Esophagus (tissue), 2 donors: Measurements from ENCODE around the gene PRKD1. TPM values are rescaled to one million over a fixed set of nuclear protein-coding genes. Genes with fewer than 3 reads are reported as not detected.

Source experiments
- H3K27ac ChIP-seq, 2 donors: one replicate each; pipeline ENCODE4 v1.5.1; 2013; ENCODE audit warnings: low read depth in 2 of 2, mild to moderate bottlenecking in 2 of 2, inconsistent platforms in 1 of 2, low read length in 1 of 2, moderate library complexity in 1 of 2
- H3K27me3 ChIP-seq, 2 donors: one replicate each; pipeline ENCODE4 v1.6.1; 2013; ENCODE audit warnings: low read length in 2 of 2, control low read depth in 1 of 2, mild to moderate bottlenecking in 1 of 2; ENCODE audit not compliant: insufficient read depth in 2 of 2, control insufficient read depth in 1 of 2
- H3K36me3 ChIP-seq, 2 donors: one replicate each; pipeline ENCODE4 v1.6.1; 2013; ENCODE audit warnings: low read length in 1 of 2; ENCODE audit not compliant: control insufficient read depth in 2 of 2, insufficient read depth in 2 of 2
- H3K4me1 ChIP-seq, 2 donors: one replicate each; pipeline ENCODE4 v1.6.1; 2013; ENCODE audit warnings: low read length in 1 of 2; ENCODE audit not compliant: control insufficient read depth in 2 of 2, insufficient read depth in 2 of 2
- H3K4me3 ChIP-seq, 2 donors: one replicate each; pipeline ENCODE4 v1.5.1; 2013; ENCODE audit warnings: low read length in 2 of 2, mild to moderate bottlenecking in 2 of 2, low read depth in 1 of 2, moderate library complexity in 1 of 2
- H3K9me3 ChIP-seq, 2 donors: one replicate each; pipeline ENCODE4 v1.6.1; 2013; ENCODE audit warnings: mild to moderate bottlenecking in 2 of 2, low read depth in 1 of 2, low read length in 1 of 2, moderate library complexity in 1 of 2; ENCODE audit not compliant: control insufficient read depth in 2 of 2, insufficient read depth in 1 of 2
- WGBS, 2 donors: extraction: QIAGEN DNeasy Blood & Tissue Kit; methylation state at CpG; one replicate each; pipeline ENCODE4 v1.1.7; 2013; 5-methylcytosine and 5-hydroxymethylcytosine counted together
- polyA plus RNA-seq, 2 donors: library from polyadenylated mRNA; stranded (reverse); fragments of 200-250 nt; gene quantifications; one replicate each; pipeline ENCODE4 v1.2.3, GENCODE V29; 2013
- donor health status: healthy with polysubstance abuse.
- donor health status: Bipolar disorder and iron deficiency.

PRKD1 gene
- polyA plus RNA-seq, 2 donors, result 1.1 to 1.4 TPM

GRCh38 chr14:29926701-29927375, 809 bp downstream of the PRKD1 start:
- Histone ChIP-seq H3K4me1 (peaks cover 0 to 6% of the 10 kb centered on the region in 2 donors), H3K4me3 (peak overlapping the region; percentile 59 to 71), H3K9me3 (no peaks in the 10 kb centered on the region), H3K27ac (peak overlapping the region; percentile 48 to 76), H3K27me3 (no peaks in the 10 kb centered on the region), H3K36me3 (no peaks in the 10 kb centered on the region)
- 1 to 2% methylated on average over 39 to 51 of the region's 51 CpGs for WGBS, 2 donors

- Histone ChIP-seq H3K4me1 (peaks cover 0 to 6% of the 10 kb centered on the region in 2 donors), H3K27ac (no peak overlapping the region), H3K36me3 (no peaks in the 10 kb centered on the region), H3K4me3 (peak overlapping the region; percentile 12 to 59), H3K9me3 (no peaks in the 10 kb centered on the region), H3K27me3 (no peaks in the 10 kb centered on the region)
- 11% methylated on average over 8 of the region's 8 CpGs for WGBS, 2 donors
Observed at GRCh38 chr14:29926228-29926627, 1.4 kb downstream of the PRKD1 start.

GRCh38 chr14:29925736-29926135, 1.9 kb downstream of the PRKD1 start:
- 43 to 48% methylated on average over 3 of the region's 3 CpGs for whole genome bisulfite sequencing, 2 donors
- no peaks in the 10 kb centered on the region for H3K9me3 ChIP-seq
- H3K27ac ChIP-seq, result no peak overlapping the region
- peak overlapping the region in 1 of 2 donors; percentile 59 for H3K4me3 ChIP-seq
- peaks cover 0 to 6% of the 10 kb centered on the region in 2 donors for H3K4me1 ChIP-seq
- H3K27me3 ChIP-seq, result no peaks in the 10 kb centered on the region
- no peaks in the 10 kb centered on the region for H3K36me3 ChIP-seq

GRCh38 chr14:29925101-29925722, 2.4 kb downstream of the PRKD1 start:
- no peak overlapping the region for H3K4me3 ChIP-seq
- WGBS, 2 donors, result 74 to 76% methylated on average over 5 of the region's 5 CpGs
- H3K27me3 ChIP-seq, result no peaks in the 10 kb centered on the region
- H3K27ac ChIP-seq, result no peak overlapping the region
- H3K4me1 ChIP-seq, result peaks cover 0 to 6% of the 10 kb centered on the region in 2 donors
- H3K9me3 ChIP-seq, result no peaks in the 10 kb centered on the region
- no peaks in the 10 kb centered on the region for H3K36me3 ChIP-seq

- Histone ChIP-seq H3K9me3 (no peaks in the 10 kb centered on the region), H3K36me3 (no peaks in the 10 kb centered on the region), H3K4me1 (no peaks in the 10 kb centered on the region), H3K27me3 (no peaks in the 10 kb centered on the region), H3K4me3 (no peak overlapping the region), H3K27ac (no peak overlapping the region)
- WGBS, 2 donors, result 90 to 95% methylated on average over 2 of the region's 2 CpGs
Observed at GRCh38 chr14:29919845-29920244, 7.8 kb downstream of the PRKD1 start.

GRCh38 chr14:29918981-29919380, 8.7 kb downstream of the PRKD1 start:
- Histone ChIP-seq H3K9me3 (no peaks in the 10 kb centered on the region), H3K4me1 (no peaks in the 10 kb centered on the region), H3K36me3 (no peaks in the 10 kb centered on the region), H3K4me3 (no peak overlapping the region), H3K27ac (no peak overlapping the region), H3K27me3 (no peaks in the 10 kb centered on the region)
- WGBS, 2 donors, result 69 to 78% methylated on average over 2 of the region's 2 CpGs

- no peaks in the 10 kb centered on the region for H3K4me1 ChIP-seq
- 80 to 87% methylated on average over 5 of the region's 5 CpGs for WGBS, 2 donors
- no peaks in the 10 kb centered on the region for H3K9me3 ChIP-seq
- no peaks in the 10 kb centered on the region for H3K27me3 ChIP-seq
- no peaks in the 10 kb centered on the region for H3K36me3 ChIP-seq
- H3K27ac ChIP-seq, result no peak overlapping the region
- no peak overlapping the region for H3K4me3 ChIP-seq
Observed at GRCh38 chr14:29913566-29913965, 14.1 kb downstream of the PRKD1 start.

GRCh38 chr14:29911810-29912209, 15.8 kb downstream of the PRKD1 start:
- H3K9me3 ChIP-seq, result no peaks in the 10 kb centered on the region
- no peaks in the 10 kb centered on the region for H3K36me3 ChIP-seq
- H3K4me1 ChIP-seq, result no peaks in the 10 kb centered on the region
- H3K27ac ChIP-seq, result no peak overlapping the region
- no peaks in the 10 kb centered on the region for H3K27me3 ChIP-seq
- no peak overlapping the region for H3K4me3 ChIP-seq
- 72 to 83% methylated on average over 3 of the region's 3 CpGs for WGBS, 2 donors

GRCh38 chr14:29908652-29909577, 18.7 kb downstream of the PRKD1 start:
- WGBS, 2 donors, result 93 to 95% methylated on average over 22 to 26 of the region's 26 CpGs
- H3K4me3 ChIP-seq, result no peak overlapping the region
- H3K27ac ChIP-seq, result no peak overlapping the region
- H3K27me3 ChIP-seq, result no peaks in the 10 kb centered on the region
- H3K36me3 ChIP-seq, result no peaks in the 10 kb centered on the region
- H3K9me3 ChIP-seq, result no peaks in the 10 kb centered on the region
- H3K4me1 ChIP-seq, result no peaks in the 10 kb centered on the region
